Activated B cell treated with CpG ODN at 0.5 μM for 24 hours (primary cell): ENCODE results near the gene UBE2Q1. TPM values are rescaled to one million over a fixed set of nuclear protein-coding genes. Genes with fewer than 3 reads are reported as not detected.

Experiments used
- ATAC-seq: fragments of 200-7000 bp; cut with Tn5 transposase; one replicate; pipeline ENCODE4 v1.10.0; 2021; ENCODE audit warnings: low read depth, mild to moderate bottlenecking, moderate library complexity
- CTCF ChIA-PET: fragments of 350-600 bp; sonication (Branson Sonifier 250); formaldehyde crosslinking; loops from one replicate; lab custom pipeline; 2021; ENCODE audit warnings: antibody characterized with exemption; lab: Charles Lee
- POLR2A ChIA-PET: fragments of 350-600 bp; sonication (Branson Sonifier 250); formaldehyde crosslinking; loops from one replicate; lab custom pipeline; 2021; ENCODE audit warnings: antibody characterized with exemption; lab: Charles Lee
- DNase-seq: peaks from one replicate; pipeline ENCODE4 v3.0.0; 2022
- H3K27ac Mint-ChIP-seq: one replicate; pipeline ENCODE4 v1.8.0; 2020; ENCODE audit warnings: mixed read lengths
- H3K27me3 Mint-ChIP-seq: one replicate; pipeline ENCODE4 v1.8.0; 2021; ENCODE audit warnings: mixed read lengths
- H3K36me3 Mint-ChIP-seq: one replicate; pipeline ENCODE4 v1.8.0; 2021; ENCODE audit warnings: low read depth, mixed read lengths
- H3K4me1 Mint-ChIP-seq: one replicate; pipeline ENCODE4 v1.8.0; 2021; ENCODE audit warnings: mixed read lengths
- H3K4me3 Mint-ChIP-seq: one replicate; pipeline ENCODE4 v1.8.0; 2020; ENCODE audit warnings: mild to moderate bottlenecking, mixed read lengths
- H3K9me3 Mint-ChIP-seq: one replicate; pipeline ENCODE4 v1.8.0; 2020; ENCODE audit warnings: mixed read lengths
- CTCF ChIP-seq: fragments of 200-600 bp; IDR thresholded peaks from one replicate; pipeline ENCODE4 v1.8.0; 2022; ENCODE audit warnings: antibody characterized with exemption, mild to moderate bottlenecking
- intact Hi-C: fragments of 100-400 bp; cut with micrococcal nuclease; formaldehyde crosslinking; loops from one replicate; pipeline ENCODE4 v1.15.1; 2024
- total RNA-seq: library from RNA; stranded (reverse); gene quantifications from 2 replicates; pipeline ENCODE4 v1.2.3, GENCODE V29; 2022

UBE2Q1 gene
- 96.5 and 104 TPM in 2 replicates for total RNA-seq

GRCh38 chr1:154557939-154558719, at the start of gene UBE2Q1:
UBE2Q1 (minus strand) TSS chr1:154558662; CDS start chr1:154558553, 109 bp downstream.
- no peak for TF ChIP-seq CTCF
- ATAC-seq (peak; percentile 2), DNase-seq (peak; percentile 53)
- ChIA-PET POLR2A (interaction anchor here (0.6 to 1.0 kb wide), 6 partner anchors 66 to 906 kb away, joined by 3 to 9 read pairs (median 4); no protein-coding TSS in a partner anchor), CTCF (interaction anchor here (1.1 kb wide), 1 partner anchor 79 kb away, joined by 3 read pairs; no protein-coding TSS in a partner anchor)
- Mint-ChIP-seq H3K9me3 (no peaks in the 10 kb centered on the region), H3K4me3 (peak within 1 kb of the TSS; percentile 95), H3K36me3 (peaks cover 45% of the 10 kb centered on the region), H3K27me3 (no peaks in the 10 kb centered on the region), H3K4me1 (peaks cover 35% of the 10 kb centered on the region), H3K27ac (peak within 1 kb of the TSS; percentile 91)
- intact Hi-C loops: loop anchor here (1.0 to 10.0 kb wide), 10 partner anchors 50 to 831 kb away; partner anchors contain the start of genes ADAR, ATP8B2, CKS1B and INTS3

GRCh38 chr1:154607609-154608396, 49.3 kb upstream of the UBE2Q1 start, which contains the start of gene ADAR:
ADAR (minus strand) TSS chr1:154608186; CDS start chr1:154608006, 180 bp downstream.
- Mint-ChIP-seq H3K4me3 (peak within 1 kb of the TSS; percentile 89), H3K9me3 (no peaks in the 10 kb centered on the region), H3K27me3 (no peaks in the 10 kb centered on the region), H3K4me1 (peaks cover 73% of the 10 kb centered on the region), H3K36me3 (peaks cover 32% of the 10 kb centered on the region), H3K27ac (peak within 1 kb of the TSS; percentile 90)
- TF ChIP-seq CTCF: no peak
- CTCF ChIA-PET: no interaction called here
- POLR2A ChIA-PET: interaction anchor here (0.6 to 1.6 kb wide), 18 partner anchors 11 to 1201 kb away, joined by 3 to 15 read pairs (median 5); no protein-coding TSS in a partner anchor
- DNase-seq (peak; percentile 80), ATAC-seq (peak; percentile 91)
- intact Hi-C loops: loop anchor here (1.0 to 5.0 kb wide), 7 partner anchors 19 to 661 kb away; partner anchors contain the start of genes DENND4B, EFNA4, IL6R and PMVK

- peaks cover 73% of the 10 kb centered on the region for H3K4me1 Mint-ChIP-seq
- peak overlapping the region; percentile 89 for H3K4me3 Mint-ChIP-seq
- POLR2A ChIA-PET: interaction anchor here (0.6 to 1.0 kb wide), 6 partner anchors 21 to 780 kb away, joined by 3 to 13 read pairs (median 6); no protein-coding TSS in a partner anchor
- no peaks in the 10 kb centered on the region for H3K9me3 Mint-ChIP-seq
- CTCF ChIA-PET: interaction anchor here (0.6 kb wide), 1 partner anchor 587 kb away, joined by 3 read pairs; no protein-coding TSS in a partner anchor
- ATAC-seq (peak; percentile 9), DNase-seq (no peak)
- TF ChIP-seq CTCF: no peak
- intact Hi-C loops: loop anchor here (5.0 kb wide), 4 partner anchors 200 to 660 kb away; partner anchors contain the start of genes DENND4B, EFNA4 and IL6R
- peak overlapping the region; percentile 90 for H3K27ac Mint-ChIP-seq
- peaks cover 37% of the 10 kb centered on the region for H3K36me3 Mint-ChIP-seq
- no peaks in the 10 kb centered on the region for H3K27me3 Mint-ChIP-seq
Measured at GRCh38 chr1:154607106-154607608, 48.7 kb upstream of the UBE2Q1 start.

GRCh38 chr1:154605534-154605933, 47.1 kb upstream of the UBE2Q1 start:
- H3K4me1 Mint-ChIP-seq: peaks cover 65% of the 10 kb centered on the region
- intact Hi-C loops: loop anchor here (5.0 kb wide), 4 partner anchors 198 to 658 kb away; partner anchors contain the start of genes DENND4B, EFNA4 and IL6R
- H3K4me3 Mint-ChIP-seq: no peak overlapping the region
- H3K27me3 Mint-ChIP-seq: no peaks in the 10 kb centered on the region
- peak overlapping the region; percentile 37 for H3K27ac Mint-ChIP-seq
- ATAC-seq: no peak
- TF ChIP-seq CTCF: no peak
- peaks cover 53% of the 10 kb centered on the region for H3K36me3 Mint-ChIP-seq
- DNase-seq: no peak
- no peaks in the 10 kb centered on the region for H3K9me3 Mint-ChIP-seq
- CTCF ChIA-PET: interaction anchor here (0.9 kb wide), 1 partner anchor 339 kb away, joined by 3 read pairs; no protein-coding TSS in a partner anchor
- POLR2A ChIA-PET: interaction anchor here (0.6 to 0.9 kb wide), 2 partner anchors 13 to 302 kb away, joined by 3 to 4 read pairs; no protein-coding TSS in a partner anchor
